SK-N-SH treated with all-trans-retinoic acid at 6 μM for 48 hours (cell line): Measurements from ENCODE around the gene SORCS2.

Source experiments
- ATAC-seq: fragments of 200-7000 bp; cut with Tn5 transposase; 3 replicates; pipeline ENCODE4 v1.9.1; 2020; ENCODE audit warnings: mild to moderate bottlenecking, moderate library complexity
- ARNTL ChIP-seq: fragments of 450-650 bp; formaldehyde crosslinking; IDR thresholded peaks from 2 replicates; pipeline ENCODE4 v1.5.0; 2020; ENCODE audit warnings: low read depth, mild to moderate bottlenecking, moderate library complexity, borderline replicate concordance
- BACH2 ChIP-seq: fragments of 250-450 bp; sonication (Bioruptor Pico); IDR thresholded peaks from 2 replicates; pipeline ENCODE4 v1.9.0; 2021; ENCODE audit warnings: mild to moderate bottlenecking, borderline replicate concordance
- CREB5 ChIP-seq: fragments of 250-450 bp; sonication (Bioruptor Pico); IDR thresholded peaks from 2 replicates; pipeline ENCODE4 v1.5.1; 2020; ENCODE audit warnings: low read depth, mild to moderate bottlenecking, moderate library complexity
- CSDC2 ChIP-seq: fragments of 250-450 bp; sonication (Bioruptor Pico); IDR thresholded peaks from 2 replicates; pipeline ENCODE4 v1.5.0; 2020; ENCODE audit warnings: mild to moderate bottlenecking, moderate library complexity
- CSRNP3 ChIP-seq: fragments of 250-450 bp; sonication (Bioruptor Pico); IDR thresholded peaks from 2 replicates; pipeline ENCODE4 v1.5.1; 2021; ENCODE audit warnings: mild to moderate bottlenecking, moderate library complexity
- ESRRG ChIP-seq: fragments of 250-450 bp; sonication (Bioruptor Pico); IDR thresholded peaks from 2 replicates; pipeline ENCODE4 v1.6.1; 2021; ENCODE audit warnings: mild to moderate bottlenecking
- GLIS3 ChIP-seq: fragments of 250-450 bp; sonication (Bioruptor Pico); IDR thresholded peaks from 2 replicates; pipeline ENCODE4 v1.5.0; 2020; ENCODE audit warnings: mild to moderate bottlenecking, moderate library complexity
- ISL1 ChIP-seq: fragments of 250-450 bp; sonication (Bioruptor Pico); IDR thresholded peaks from 2 replicates; pipeline ENCODE4 v2.1.2; 2022; ENCODE audit warnings: mild to moderate bottlenecking, moderate library complexity
- OSR1 ChIP-seq: fragments of 250-450 bp; sonication (Bioruptor Pico); IDR thresholded peaks from 2 replicates; pipeline ENCODE4 v1.8.0; 2022; ENCODE audit warnings: moderate library complexity, mild to moderate bottlenecking, inconsistent platforms
- PATZ1 ChIP-seq: fragments of 250-450 bp; sonication (Bioruptor Pico); IDR thresholded peaks from 2 replicates; pipeline ENCODE4 v1.8.0; 2020; ENCODE audit warnings: mild to moderate bottlenecking, moderate library complexity, borderline replicate concordance
- POU6F1 ChIP-seq: fragments of 250-450 bp; sonication (Bioruptor Pico); IDR thresholded peaks from 2 replicates; pipeline ENCODE4 v1.8.0; 2021; ENCODE audit warnings: low read depth, mild to moderate bottlenecking, moderate library complexity, borderline replicate concordance
- PPARA ChIP-seq: fragments of 250-450 bp; sonication (Bioruptor Pico); IDR thresholded peaks from 2 replicates; pipeline ENCODE4 v1.5.0; 2020; ENCODE audit warnings: mild to moderate bottlenecking, borderline replicate concordance
- SNAI2 ChIP-seq: fragments of 250-450 bp; sonication (Bioruptor Pico); IDR thresholded peaks from 2 replicates; pipeline ENCODE4 v1.5.0; 2020; ENCODE audit warnings: mild to moderate bottlenecking, moderate library complexity
- TCF4 ChIP-seq: fragments of 250-450 bp; sonication (Bioruptor Pico); IDR thresholded peaks from 2 replicates; pipeline ENCODE4 v1.8.0; 2021; ENCODE audit warnings: mild to moderate bottlenecking, moderate library complexity, borderline replicate concordance
- TSHZ2 ChIP-seq: fragments of 250-450 bp; sonication (Bioruptor Pico); IDR thresholded peaks from 2 replicates; pipeline ENCODE4 v1.5.0; 2020; ENCODE audit warnings: mild to moderate bottlenecking, moderate library complexity
- ZC3H10 ChIP-seq: fragments of 250-450 bp; sonication (Bioruptor Pico); IDR thresholded peaks from 2 replicates; pipeline ENCODE4 v1.5.1; 2021; ENCODE audit warnings: mild to moderate bottlenecking, moderate library complexity
- ZFP3 ChIP-seq: fragments of 250-450 bp; sonication (Bioruptor Pico); IDR thresholded peaks from 2 replicates; pipeline ENCODE4 v1.5.0; 2020; ENCODE audit warnings: mild to moderate bottlenecking, moderate library complexity
- ZFP30 ChIP-seq: fragments of 450-650 bp; formaldehyde crosslinking; IDR thresholded peaks from 2 replicates; pipeline ENCODE4 v1.5.0; 2022; ENCODE audit warnings: mild to moderate bottlenecking, moderate library complexity
- ZNF565 ChIP-seq: fragments of 450-650 bp; formaldehyde crosslinking; conservative IDR thresholded peaks from 2 replicates; pipeline ENCODE4 v1.5.0; 2020; ENCODE audit warnings: low read depth, mild to moderate bottlenecking, moderate library complexity
- ZNF70 ChIP-seq: fragments of 450-650 bp; formaldehyde crosslinking; IDR thresholded peaks from 2 replicates; pipeline ENCODE4 v1.5.0; 2020; ENCODE audit warnings: mild to moderate bottlenecking, moderate library complexity
- ZNF8 ChIP-seq: fragments of 450-650 bp; formaldehyde crosslinking; IDR thresholded peaks from 2 replicates; pipeline ENCODE4 v1.5.0; 2020; ENCODE audit warnings: mild to moderate bottlenecking, moderate library complexity

The SORCS2 gene

GRCh38 chr4:7359400-7360062, 167.2 kb downstream of the SORCS2 start (continued):
- TF ChIP-seq ZNF565 (CRISPR knock-in tag) = no peak
- no peak for TF ChIP-seq ZFP3 (CRISPR knock-in tag)
- no peak for TF ChIP-seq TSHZ2 (CRISPR knock-in tag)
- TF ChIP-seq ARNTL (CRISPR knock-in tag) = no peak

GRCh38 chr4:7360806-7361205, 168.5 kb downstream of the SORCS2 start:
- TF ChIP-seq TCF4 (CRISPR knock-in tag) (no peak), ISL1 (CRISPR knock-in tag) (no peak), PATZ1 (CRISPR knock-in tag) (no peak)
- ATAC-seq = no peak

- no peak for TF ChIP-seq ZNF8 (CRISPR knock-in tag)
- no peak for TF ChIP-seq ZNF565 (CRISPR knock-in tag)
- TF ChIP-seq ZNF70 (CRISPR knock-in tag) = no peak
- no peak for TF ChIP-seq ARNTL (CRISPR knock-in tag)
- TF ChIP-seq TSHZ2 (CRISPR knock-in tag) = no peak
- TF ChIP-seq GLIS3 (CRISPR knock-in tag) = no peak
- no peak for TF ChIP-seq CREB5
- TF ChIP-seq PATZ1 (CRISPR knock-in tag) = no peak
- no peak for TF ChIP-seq OSR1
- TF ChIP-seq POU6F1 (CRISPR knock-in tag) = no peak
- no peak for TF ChIP-seq CSRNP3
- no peak for TF ChIP-seq CSDC2 (CRISPR knock-in tag)
- no peak for TF ChIP-seq PPARA
- TF ChIP-seq ZC3H10 (CRISPR knock-in tag) = no peak
- TF ChIP-seq SNAI2 = no peak
- no peak for TF ChIP-seq ESRRG
- TF ChIP-seq TCF4 (CRISPR knock-in tag) = no peak
- no peak for TF ChIP-seq ZFP30
- no peak for TF ChIP-seq ZFP3 (CRISPR knock-in tag)
- TF ChIP-seq BACH2 = no peak
- no peak for ATAC-seq
Observed at GRCh38 chr4:7361280-7361895, 169.1 kb downstream of the SORCS2 start.
